Uterus (tissue), 2 donors: ENCODE measurements around the gene RIOK2.

ENCODE experiments used
- CTCF ChIP-seq, 4 experiments: fragments of 200-600 bp in 2 of 4; fragments of 450-650 bp in 2 of 4; sonication (generic) in 2 of 4; IDR thresholded peaks; one replicate each; pipeline ENCODE4 v1.5.1; 2016 to 2019; ENCODE audit warnings: antibody characterized with exemption in 4 of 4, mild to moderate bottlenecking in 2 of 4, moderate library complexity in 1 of 4
- POLR2A ChIP-seq, 2 donors: fragments of 450-650 bp; IDR thresholded peaks; one replicate each; pipeline ENCODE4 v1.6.1; 2016; ENCODE audit warnings: antibody characterized with exemption in 2 of 2, mild to moderate bottlenecking in 1 of 2, moderate library complexity in 1 of 2

DNA sequence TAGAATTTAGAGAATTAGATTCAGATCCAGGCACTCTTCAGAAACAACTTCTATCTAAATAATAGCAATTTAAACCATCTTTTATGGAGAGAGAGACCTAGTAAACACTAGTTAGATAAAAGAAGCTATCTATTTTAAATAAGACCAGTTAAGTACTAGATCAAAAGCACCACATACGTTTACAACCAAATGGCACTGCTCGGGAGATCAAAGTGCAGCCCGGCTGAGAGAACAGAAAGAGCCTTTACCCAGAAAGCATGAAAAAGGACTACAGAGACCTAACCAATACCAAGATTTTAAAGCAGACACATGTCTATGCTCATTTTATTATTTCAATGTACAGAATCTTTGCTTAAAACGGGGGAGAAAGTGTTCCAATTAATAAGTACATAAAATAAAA lies 71.4 kb downstream of the RIOK2 start:
- TF ChIP-seq CTCF (IDR thresholded peaks at IDR 0.05) (no peak), POLR2A (IDR thresholded peaks at IDR 0.05) (no peak)
